ENCODE results near the gene C1orf216. TPM values are rescaled to one million over a fixed set of nuclear protein-coding genes. Genes with fewer than 3 reads are reported as not detected.

The C1orf216 gene, protein sequence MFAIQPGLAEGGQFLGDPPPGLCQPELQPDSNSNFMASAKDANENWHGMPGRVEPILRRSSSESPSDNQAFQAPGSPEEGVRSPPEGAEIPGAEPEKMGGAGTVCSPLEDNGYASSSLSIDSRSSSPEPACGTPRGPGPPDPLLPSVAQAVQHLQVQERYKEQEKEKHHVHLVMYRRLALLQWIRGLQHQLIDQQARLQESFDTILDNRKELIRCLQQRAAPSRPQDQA
- 11.9 and 14.4 TPM in 2 replicates for total RNA-seq (2013; cell fraction: nucleolus; rRNA removed)
- 11.5 and 11.7 TPM in 2 replicates for total RNA-seq (2014; rRNA removed)
- total RNA-seq (2014; rRNA removed; fragmentation: Illumina TruSeq; extraction: Trizol) = 9.3 TPM in 2 replicates
- total RNA-seq (2021) = 14.7 and 15.7 TPM in 2 replicates
- 10.0 TPM for polyA plus RNA-seq (2011; ENCODE audit: low read depth)
- 14.4 and 17.2 TPM in 2 replicates for polyA plus RNA-seq (2011; rRNA removed)
- polyA plus RNA-seq (2011; cell fraction: cytosol; rRNA removed) = 13.9 and 15.3 TPM in 2 replicates
- polyA plus RNA-seq (2011; cell fraction: nucleus; rRNA removed) = 24.2 and 28.1 TPM in 2 replicates
- polyA plus RNA-seq (2012) = 8.8 and 8.9 TPM in 2 replicates
- 7.8 and 9.2 TPM in 2 replicates for polyA plus RNA-seq (2014; fragmentation: Illumina TruSeq; extraction: Trizol)
- polyA plus RNA-seq (2014; fragmentation: Nextera tagmentation; extraction: Ambion mirVana) = 1 to 10 TPM; 2.9 to 7.0 TPM
- 16.9 and 17.4 TPM in 2 replicates for polyA plus RNA-seq (2014; rRNA removed)
- 10 to 100 TPM; 11.2 to 13.4 TPM for polyA plus RNA-seq (2016; fragmentation: Nextera tagmentation; extraction: Ambion mirVana)
- 18.0 and 32.5 TPM in 2 replicates for polyA minus RNA-seq (2011; rRNA and poly(A)+ RNA removed)
- polyA minus RNA-seq (2011; cell fraction: cytosol; rRNA and poly(A)+ RNA removed) = 6.2 and 6.7 TPM in 2 replicates
- polyA minus RNA-seq (2011; cell fraction: nucleus; rRNA and poly(A)+ RNA removed) = 4.8 and 8.3 TPM in 2 replicates
- percentile 74 among the genes with signal in this experiment for Bru-seq, nascent RNA
- BruChase-seq, experiment 1, labeled RNA remaining after a 6-hour chase = percentile 81 among the genes with signal in this experiment
- percentile 87 among the genes with signal in this experiment for BruChase-seq, experiment 2, labeled RNA remaining after a 2-hour chase
- long read RNA-seq, experiment 1, transcript C1orf216-201 (2 exons, 3,218 nt) = major isoform, 17 of 18 reads
- long read RNA-seq, experiment 1, partial matches to known transcripts = 0 of 18 reads
- long read RNA-seq, experiment 1, other reads (novel, unspliced or antisense) = 1 of 18 reads
- long read RNA-seq, experiment 2, partial matches to known transcripts = 0 of 15 reads
- long read RNA-seq, experiment 2, other reads (novel, unspliced or antisense) = 11 of 15 reads

DNA sequence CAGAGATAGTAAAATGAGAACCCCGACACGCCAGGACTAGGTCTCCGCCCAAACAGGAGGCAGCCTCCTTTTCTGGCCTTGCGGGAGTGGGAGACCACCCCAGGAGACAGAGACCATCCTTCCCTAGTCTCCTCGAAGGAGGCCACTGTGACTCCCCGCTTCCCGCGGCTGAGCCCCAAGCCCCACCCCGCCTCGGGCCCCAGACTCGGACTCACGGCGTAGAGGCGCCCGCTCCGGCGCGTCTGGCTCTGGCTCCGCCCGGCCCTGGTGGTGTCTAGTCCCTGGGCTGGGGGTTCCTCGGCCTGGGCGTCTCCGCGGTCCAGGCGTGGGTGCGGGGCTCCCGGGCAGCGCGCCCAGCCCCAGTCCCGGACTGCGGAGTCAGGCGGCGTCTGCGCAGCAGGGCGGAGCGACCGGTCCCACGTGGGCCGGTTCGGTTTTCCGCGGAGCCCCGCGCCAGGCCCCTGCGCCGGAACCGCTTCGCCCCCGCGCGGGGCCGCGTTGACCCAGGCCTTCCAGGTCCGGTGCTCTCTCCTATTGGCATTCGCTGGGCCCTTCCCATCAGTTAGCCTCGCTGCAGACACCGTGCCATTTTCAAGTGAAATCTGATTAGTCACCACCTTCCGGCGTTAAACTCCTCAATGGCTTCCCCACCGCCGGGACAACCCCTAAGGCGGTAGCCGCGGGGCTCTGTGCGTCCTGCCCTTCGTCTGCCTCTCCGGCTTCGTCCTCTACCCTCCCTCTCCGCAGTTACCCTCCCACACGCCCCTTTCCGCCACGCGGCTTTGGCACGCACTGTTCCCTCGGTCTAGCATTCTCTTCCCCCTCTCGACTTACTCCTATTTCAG lies at the start of gene C1orf216:
TSS of gene C1orf216 (minus strand) at position 393 of the 845 bp plus-strand sequence. CDS start 2,563 bp downstream, outside the sequence.
- H3K4me3 ChIP-seq = peak within 1 kb of the TSS; percentile 84
- no peaks in the 10 kb centered on the region for H4K20me1 ChIP-seq (ENCODE audit: control insufficient read depth, insufficient read depth)
- FAIRE-seq (no peak), ATAC-seq (peak; percentile 87), DNase-seq (ENCODE audit: low read depth, low spot score) (no peak)
- peak within 1 kb of the TSS; percentile 93 for H2AFZ ChIP-seq (ENCODE audit: control insufficient read depth, low read depth, low read length)
- H3K27me3 ChIP-seq (replicated peaks in 1 of 2; ENCODE audit: control insufficient read depth in 2 of 2, insufficient read depth in 2 of 2, low read length in 1 of 2) = no peaks in the 10 kb centered on the region
- H3K36me3 ChIP-seq (ENCODE audit: control insufficient read depth in 2 of 2, insufficient read depth in 2 of 2, low read length in 1 of 2) = peaks cover 0 to 3% of the 10 kb centered on the region in 2 experiments; a peak in 1 of 4 replicates
- ChIA-PET CTCF (interaction anchor here (1.5 to 9.0 kb wide), 6 partner anchors 7 to 268 kb away, joined by 5 to 109 read pairs (median 49); partner anchors contain the start of gene CLSPN), RAD21 (ENCODE audit: unreplicated experiment) (interaction anchor here (3.6 to 4.2 kb wide), 2 partner anchors 151 to 267 kb away, joined by 22 to 57 read pairs; no protein-coding TSS in a partner anchor), POLR2A (no interaction called here), SMC1A (ENCODE audit: uncharacterized antibody, unreplicated experiment) (interaction anchor here (1.2 to 4.5 kb wide), 2 partner anchors 51 to 150 kb away, joined by 3 to 35 read pairs; partner anchors contain the start of gene CLSPN)
- H3K79me2 ChIP-seq (ENCODE audit: control insufficient read depth, insufficient read depth, low read length) = peaks cover 20% of the 10 kb centered on the region
- H3K9me3 ChIP-seq (replicated peaks; ENCODE audit: control insufficient read depth, insufficient read depth, low read length) = no peaks in the 10 kb centered on the region
- peaks cover 5% of the 10 kb centered on the region for H3K4me1 ChIP-seq (ENCODE audit: control insufficient read depth, insufficient read depth, low read length)
- H3K27ac ChIP-seq (ENCODE audit: control insufficient read depth, insufficient read depth) = peak within 1 kb of the TSS; percentile 81
- intact Hi-C loops (cut with micrococcal nuclease; ENCODE audit: unreplicated experiment) (loop anchor here (5.0 kb wide), 2 partner anchors 54 to 266 kb away; no protein-coding TSS in a partner anchor), in situ Hi-C loops (cut with MboI) (loop anchor here (5.0 kb wide), 1 partner anchor 151 kb away; no protein-coding TSS in a partner anchor)
- peak within 1 kb of the TSS; percentile 76 for H3K9ac ChIP-seq (ENCODE audit: control insufficient read depth, insufficient read depth, low read length)
- peak within 1 kb of the TSS; percentile 58 for H3K4me2 ChIP-seq (ENCODE audit: control insufficient read depth, insufficient read depth)
- BruUV-seq (replicated peaks) = TSS peak; percentile 67
- 3% methylated on average over 71 of the region's 76 CpGs for WGBS (ENCODE audit: insufficient coverage, insufficient replicate concordance, low lambda C conversion rate, missing lambda C conversion rate)
- peak; percentile 56; the same call in 2 of the 3 replicates for TF ChIP-seq POU2F2 (IDR thresholded peaks at IDR 0.05; ENCODE audit: borderline replicate concordance, low read depth, low read length)
- TF ChIP-seq JUND (IDR thresholded peaks at IDR 0.05; ENCODE audit: low read depth, low read length) = no peak
- TF ChIP-seq TCF7 (IDR thresholded peaks at IDR 0.05; ENCODE audit: borderline replicate concordance) = no peak
- TF ChIP-seq, protein P1, sequence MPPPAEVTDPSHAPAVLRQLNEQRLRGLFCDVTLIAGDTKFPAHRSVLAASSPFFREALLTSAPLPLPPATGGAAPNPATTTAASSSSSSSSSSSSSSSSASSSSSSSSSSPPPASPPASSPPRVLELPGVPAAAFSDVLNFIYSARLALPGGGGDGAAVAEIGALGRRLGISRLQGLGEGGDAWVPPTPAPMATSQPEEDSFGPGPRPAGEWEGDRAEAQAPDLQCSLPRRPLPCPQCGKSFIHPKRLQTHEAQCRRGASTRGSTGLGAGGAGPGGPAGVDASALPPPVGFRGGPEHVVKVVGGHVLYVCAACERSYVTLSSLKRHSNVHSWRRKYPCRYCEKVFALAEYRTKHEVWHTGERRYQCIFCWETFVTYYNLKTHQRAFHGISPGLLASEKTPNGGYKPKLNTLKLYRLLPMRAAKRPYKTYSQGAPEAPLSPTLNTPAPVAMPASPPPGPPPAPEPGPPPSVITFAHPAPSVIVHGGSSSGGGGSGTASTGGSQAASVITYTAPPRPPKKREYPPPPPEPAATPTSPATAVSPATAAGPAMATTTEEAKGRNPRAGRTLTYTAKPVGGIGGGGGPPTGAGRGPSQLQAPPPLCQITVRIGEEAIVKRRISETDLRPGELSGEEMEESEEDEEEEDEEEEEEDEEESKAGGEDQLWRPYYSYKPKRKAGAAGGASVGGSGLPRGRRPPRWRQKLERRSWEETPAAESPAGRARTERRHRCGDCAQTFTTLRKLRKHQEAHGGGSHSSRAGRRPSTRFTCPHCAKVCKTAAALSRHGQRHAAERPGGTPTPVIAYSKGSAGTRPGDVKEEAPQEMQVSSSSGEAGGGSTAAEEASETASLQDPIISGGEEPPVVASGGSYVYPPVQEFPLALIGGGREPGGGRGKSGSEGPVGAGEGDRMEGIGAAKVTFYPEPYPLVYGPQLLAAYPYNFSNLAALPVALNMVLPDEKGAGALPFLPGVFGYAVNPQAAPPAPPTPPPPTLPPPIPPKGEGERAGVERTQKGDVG (CRISPR knock-in tag; IDR thresholded peaks at IDR 0.05) = no peak
- TF ChIP-seq KAT2A (conservative IDR thresholded peaks at IDR 0.05; ENCODE audit: control insufficient read depth, low read depth, low read length) = no peak
- peak; percentile 61; the same call in 1 of the 2 replicates for TF ChIP-seq ZNF207 (IDR thresholded peaks at IDR 0.05; ENCODE audit: borderline replicate concordance)
- TF ChIP-seq, protein P2, sequence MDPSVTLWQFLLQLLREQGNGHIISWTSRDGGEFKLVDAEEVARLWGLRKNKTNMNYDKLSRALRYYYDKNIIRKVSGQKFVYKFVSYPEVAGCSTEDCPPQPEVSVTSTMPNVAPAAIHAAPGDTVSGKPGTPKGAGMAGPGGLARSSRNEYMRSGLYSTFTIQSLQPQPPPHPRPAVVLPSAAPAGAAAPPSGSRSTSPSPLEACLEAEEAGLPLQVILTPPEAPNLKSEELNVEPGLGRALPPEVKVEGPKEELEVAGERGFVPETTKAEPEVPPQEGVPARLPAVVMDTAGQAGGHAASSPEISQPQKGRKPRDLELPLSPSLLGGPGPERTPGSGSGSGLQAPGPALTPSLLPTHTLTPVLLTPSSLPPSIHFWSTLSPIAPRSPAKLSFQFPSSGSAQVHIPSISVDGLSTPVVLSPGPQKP (IDR thresholded peaks at IDR 0.05; ENCODE audit: low read depth, low read length) = no peak
- TF ChIP-seq CHD2 (IDR thresholded peaks at IDR 0.05; ENCODE audit: borderline replicate concordance, low read depth, low read length) = no peak
- peak; percentile 40 for TF ChIP-seq KLF5 (IDR thresholded peaks at IDR 0.05; ENCODE audit: partially characterized antibody)
- no peak for TF ChIP-seq RAD21 (IDR thresholded peaks at IDR 0.05; ENCODE audit: insufficient read depth, low read depth, low read length)
- peak; percentile 29; the same call in 1 of the 2 replicates for TF ChIP-seq RB1 (IDR thresholded peaks at IDR 0.05; ENCODE audit: borderline replicate concordance)
- no peak for TF ChIP-seq SUZ12 (IDR thresholded peaks at IDR 0.05; ENCODE audit: unreplicated experiment)
- peak; percentile 73 for TF ChIP-seq POLR2AphosphoS5 (IDR thresholded peaks at IDR 0.05; ENCODE audit: low read length)
